ENCODE data around the gene ANKRD29.

DNA sequence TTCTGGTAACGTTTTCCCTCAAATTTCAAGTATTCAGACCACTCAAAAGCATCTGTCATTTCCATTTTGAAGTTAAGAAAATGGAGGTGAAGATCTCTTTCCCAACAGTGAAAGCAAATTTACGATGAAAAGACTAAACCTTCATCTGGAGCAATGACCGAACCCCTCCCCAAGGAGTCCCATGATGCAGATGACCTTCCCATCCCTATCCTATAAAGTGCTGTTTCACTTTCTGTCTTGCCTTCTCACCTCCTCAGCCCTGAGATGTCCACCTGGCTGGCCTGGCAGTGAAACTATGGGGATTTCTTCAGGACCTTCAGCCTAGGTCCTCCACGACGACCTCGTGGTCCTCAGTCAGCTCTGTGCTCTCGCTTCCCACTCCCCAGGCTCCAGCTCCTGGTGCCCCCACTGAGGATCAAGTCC, 75.5 kb downstream of the ANKRD29 start:
- TF ChIP-seq CTCF (IDR thresholded peaks at IDR 0.05) (no peak), GATA2 (CRISPR knock-in tag; IDR thresholded peaks at IDR 0.05) (no peak)

Data from SK-N-SH (cell line).